GM12892 (cell line): ENCODE measurements around the gene EXOC6B.

ENCODE experiments used
- POLR2A ChIP-seq: IDR thresholded peaks from 2 replicates; pipeline ENCODE4 v1.6.1; 2011; ENCODE audit warnings: low read depth, low read length, control low read depth
- POLR2AphosphoS5 ChIP-seq: IDR thresholded peaks from 2 replicates; pipeline ENCODE4 v1.6.1; 2011; ENCODE audit warnings: low read depth, low read length, control low read depth
- TAF1 ChIP-seq: IDR thresholded peaks from 2 replicates; pipeline ENCODE4 v1.6.1; 2011; ENCODE audit warnings: low read depth, mild to moderate bottlenecking, control low read depth, low read length, borderline replicate concordance

DNA sequence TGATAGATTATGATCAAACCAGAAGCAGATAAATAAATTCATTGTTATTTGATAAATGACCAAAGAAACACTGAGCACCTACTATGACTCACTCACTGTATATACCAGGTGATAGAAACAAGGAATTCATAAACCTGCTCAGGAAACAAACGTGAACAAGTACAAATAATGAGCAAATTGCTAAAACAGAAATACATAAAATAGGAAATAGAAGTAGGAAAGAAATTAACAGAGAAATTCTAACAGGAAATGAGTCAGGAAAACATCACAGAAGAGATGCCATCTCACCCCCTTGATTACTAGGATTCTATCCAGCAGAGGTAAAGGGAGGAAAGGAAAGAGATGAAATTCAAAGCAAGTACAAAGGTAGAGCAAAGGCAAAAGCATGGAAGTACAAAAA lies 31.3 kb downstream of the EXOC6B start:
- no peak for TF ChIP-seq POLR2AphosphoS5
- TF ChIP-seq POLR2A: no peak
- no peak for TF ChIP-seq TAF1
